Measurements from ENCODE around the gene S100A9. TPM values are rescaled to one million over a fixed set of nuclear protein-coding genes. Genes with fewer than 3 reads are reported as not detected.
A peak's percentile ranks its signal among the peaks of the same experiment; 100 is the strongest.

S100A9 gene
- total and polyA plus RNA-seq, 4 donors: 110 to 485 (median 203) TPM

DNA sequence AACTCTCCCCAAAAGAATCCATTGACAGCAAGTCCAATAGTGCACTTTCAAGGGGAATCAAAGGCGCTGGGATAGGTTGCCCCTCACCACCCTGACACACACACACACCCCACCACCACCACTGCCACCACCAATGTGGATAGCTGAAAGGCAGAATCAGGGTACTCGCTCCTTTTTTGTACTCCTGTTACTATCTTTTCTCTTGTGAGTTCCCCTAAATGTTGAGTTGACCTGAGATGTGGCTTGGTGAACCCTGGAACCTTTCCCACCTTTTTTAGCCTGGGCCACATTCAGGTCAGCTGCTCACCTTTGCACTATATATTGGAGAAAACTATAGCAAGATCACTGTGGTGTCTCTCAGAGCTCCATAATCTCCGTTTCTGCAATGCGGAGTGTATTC lies 29.3 kb downstream of the S100A9 start:
- 89 to 96% methylated on average over 4 of the region's 4 CpGs for WGBS, 2 donors
- Histone ChIP-seq H3K4me1 (ENCODE audit: control insufficient read depth in 1 of 2, insufficient read depth in 2 of 2, low read length in 2 of 2) (no peaks in the 10 kb centered on the region), H3K27ac (ENCODE audit: low read depth in 1 of 2, low read length in 2 of 2) (no peak overlapping the region), H3K4me3 (ENCODE audit: low read length in 2 of 2) (no peak overlapping the region), H3K36me3 (ENCODE audit: control insufficient read depth in 1 of 2, insufficient read depth in 2 of 2, low read length in 1 of 2) (no peaks in the 10 kb centered on the region), H3K27me3 (ENCODE audit: control insufficient read depth in 1 of 2, insufficient read depth in 2 of 2, low read length in 1 of 2) (no peaks in the 10 kb centered on the region), H3K9me3 (ENCODE audit: control insufficient read depth, low read length) (no peaks in the 10 kb centered on the region)
- DNase-seq: no peak
- no peak for ATAC-seq (ENCODE audit: low FRiP score)
- intact Hi-C loops (cut with DNase I): no loop called here

DNA sequence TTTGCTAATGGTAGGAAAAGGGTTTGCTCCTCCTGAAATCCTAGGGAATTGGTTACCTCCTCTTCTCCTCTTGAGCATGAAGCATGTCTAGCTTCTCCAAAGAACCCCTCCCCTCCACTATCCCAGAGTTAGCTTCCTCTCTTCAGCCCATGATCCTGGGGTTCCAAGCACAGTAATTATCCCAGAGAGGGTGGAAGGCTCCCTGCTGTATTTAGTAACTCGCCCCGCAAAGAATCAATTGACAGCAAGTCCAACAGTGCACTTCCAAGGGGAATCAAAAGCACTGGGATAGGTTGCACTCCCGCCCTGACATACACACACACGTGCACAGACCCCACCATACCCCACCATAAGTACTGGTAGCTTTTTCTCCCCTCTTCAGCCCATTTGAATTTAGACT lies 30.1 kb downstream of the S100A9 start:
- no peak for ATAC-seq (ENCODE audit: low FRiP score)
- 83 to 94% methylated on average over 4 of the region's 4 CpGs for WGBS, 2 donors
- Histone ChIP-seq H3K27me3 (ENCODE audit: control insufficient read depth in 1 of 2, insufficient read depth in 2 of 2, low read length in 1 of 2) (no peaks in the 10 kb centered on the region), H3K27ac (ENCODE audit: low read depth in 1 of 2, low read length in 2 of 2) (no peak overlapping the region), H3K36me3 (ENCODE audit: control insufficient read depth in 1 of 2, insufficient read depth in 2 of 2, low read length in 1 of 2) (no peaks in the 10 kb centered on the region), H3K4me1 (ENCODE audit: control insufficient read depth in 1 of 2, insufficient read depth in 2 of 2, low read length in 2 of 2) (no peaks in the 10 kb centered on the region), H3K9me3 (ENCODE audit: control insufficient read depth, low read length) (no peaks in the 10 kb centered on the region), H3K4me3 (ENCODE audit: low read length in 2 of 2) (no peak overlapping the region)
- intact Hi-C loops (cut with DNase I): no loop called here
- DNase-seq: no peak

DNA sequence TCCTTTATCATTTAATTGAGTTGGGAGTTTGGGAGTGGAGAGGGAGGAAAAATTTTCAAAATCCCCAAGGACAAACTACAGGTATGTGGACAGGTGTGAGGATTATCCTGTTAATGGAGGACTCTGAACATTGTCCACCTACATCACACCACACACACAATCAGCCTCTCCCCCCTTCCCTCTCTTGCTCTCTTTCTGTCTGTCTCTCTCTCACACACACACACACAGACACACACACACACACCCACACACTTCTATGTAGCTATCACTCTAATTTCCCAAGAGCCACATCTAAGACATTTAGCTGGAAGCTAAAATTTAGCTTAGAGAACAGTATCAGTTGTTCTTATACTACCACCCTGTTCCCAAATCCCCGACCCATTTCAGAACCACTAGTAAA lies 31.7 kb downstream of the S100A9 start:
- ATAC-seq (ENCODE audit: low FRiP score) (no peak), DNase-seq (no peak)
- Histone ChIP-seq H3K27ac (ENCODE audit: low read depth in 1 of 2, low read length in 2 of 2) (no peak overlapping the region), H3K36me3 (ENCODE audit: control insufficient read depth in 1 of 2, insufficient read depth in 2 of 2, low read length in 1 of 2) (no peaks in the 10 kb centered on the region), H3K9me3 (ENCODE audit: control insufficient read depth, low read length) (no peaks in the 10 kb centered on the region), H3K4me3 (ENCODE audit: low read length in 2 of 2) (no peak overlapping the region), H3K27me3 (ENCODE audit: control insufficient read depth in 1 of 2, insufficient read depth in 2 of 2, low read length in 1 of 2) (no peaks in the 10 kb centered on the region), H3K4me1 (ENCODE audit: control insufficient read depth in 1 of 2, insufficient read depth in 2 of 2, low read length in 2 of 2) (no peaks in the 10 kb centered on the region)
- WGBS, 2 donors: 85 to 89% methylated on average over 1 of the region's 1 CpG
- intact Hi-C loops (cut with DNase I): no loop called here

DNA sequence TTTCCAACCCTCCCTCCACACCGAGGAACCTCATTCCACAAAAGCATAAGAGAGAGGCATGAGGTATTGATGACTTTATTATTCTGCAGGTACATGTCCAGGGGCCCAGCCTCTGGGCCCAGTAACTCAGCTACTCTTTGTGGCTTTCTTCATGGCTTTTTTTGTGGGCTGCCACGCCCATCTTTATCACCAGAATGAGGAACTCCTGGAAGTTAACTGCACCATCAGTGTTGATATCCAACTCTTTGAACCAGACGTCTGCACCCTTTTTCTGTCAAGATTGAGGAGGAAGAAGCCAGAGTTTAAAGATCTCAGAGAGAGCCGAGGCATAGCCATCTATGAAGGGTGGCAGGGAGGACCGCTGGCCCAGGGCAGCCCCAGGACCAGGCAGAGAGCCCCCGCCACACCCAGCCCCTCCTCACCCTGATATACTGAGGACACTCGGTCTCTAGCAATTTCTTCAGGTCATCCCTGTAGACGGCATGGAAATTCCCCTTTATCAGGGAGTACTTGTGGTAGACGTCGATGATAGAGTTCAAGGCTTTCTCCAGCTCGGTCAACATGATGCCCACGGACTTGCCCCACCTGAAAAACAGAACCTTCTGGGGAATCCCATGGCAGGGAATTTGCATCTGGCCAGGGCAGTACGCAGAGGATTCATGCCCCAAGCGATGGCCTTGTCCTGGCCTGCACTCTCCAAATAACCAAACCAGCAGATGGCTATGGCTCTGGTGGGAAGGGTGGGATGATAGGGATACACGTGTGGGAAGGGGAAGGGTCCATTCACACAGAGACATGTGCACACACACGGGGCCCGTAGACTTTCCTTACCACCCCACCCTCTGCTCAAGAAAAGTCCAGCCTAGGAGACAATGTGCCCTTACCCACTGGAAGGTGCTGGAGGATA lies 32.6 kb downstream of the S100A9 start:
- ATAC-seq (ENCODE audit: low FRiP score) (no peak), DNase-seq (no peak)
- 77 to 81% methylated on average over 17 of the region's 17 CpGs for WGBS, 2 donors
- intact Hi-C loops (cut with DNase I): no loop called here
- no peak overlapping the region for H3K4me3 ChIP-seq (ENCODE audit: low read length in 2 of 2)
- no peaks in the 10 kb centered on the region for H3K27me3 ChIP-seq (ENCODE audit: control insufficient read depth in 1 of 2, insufficient read depth in 2 of 2, low read length in 1 of 2)
- no peaks in the 10 kb centered on the region for H3K9me3 ChIP-seq (ENCODE audit: control insufficient read depth, low read length)
- H3K4me1 ChIP-seq (ENCODE audit: control insufficient read depth in 1 of 2, insufficient read depth in 2 of 2, low read length in 2 of 2): no peaks in the 10 kb centered on the region
- H3K36me3 ChIP-seq (ENCODE audit: control insufficient read depth in 1 of 2, insufficient read depth in 2 of 2, low read length in 1 of 2): no peaks in the 10 kb centered on the region
- no peak overlapping the region for H3K27ac ChIP-seq (ENCODE audit: low read depth in 1 of 2, low read length in 2 of 2)

DNA sequence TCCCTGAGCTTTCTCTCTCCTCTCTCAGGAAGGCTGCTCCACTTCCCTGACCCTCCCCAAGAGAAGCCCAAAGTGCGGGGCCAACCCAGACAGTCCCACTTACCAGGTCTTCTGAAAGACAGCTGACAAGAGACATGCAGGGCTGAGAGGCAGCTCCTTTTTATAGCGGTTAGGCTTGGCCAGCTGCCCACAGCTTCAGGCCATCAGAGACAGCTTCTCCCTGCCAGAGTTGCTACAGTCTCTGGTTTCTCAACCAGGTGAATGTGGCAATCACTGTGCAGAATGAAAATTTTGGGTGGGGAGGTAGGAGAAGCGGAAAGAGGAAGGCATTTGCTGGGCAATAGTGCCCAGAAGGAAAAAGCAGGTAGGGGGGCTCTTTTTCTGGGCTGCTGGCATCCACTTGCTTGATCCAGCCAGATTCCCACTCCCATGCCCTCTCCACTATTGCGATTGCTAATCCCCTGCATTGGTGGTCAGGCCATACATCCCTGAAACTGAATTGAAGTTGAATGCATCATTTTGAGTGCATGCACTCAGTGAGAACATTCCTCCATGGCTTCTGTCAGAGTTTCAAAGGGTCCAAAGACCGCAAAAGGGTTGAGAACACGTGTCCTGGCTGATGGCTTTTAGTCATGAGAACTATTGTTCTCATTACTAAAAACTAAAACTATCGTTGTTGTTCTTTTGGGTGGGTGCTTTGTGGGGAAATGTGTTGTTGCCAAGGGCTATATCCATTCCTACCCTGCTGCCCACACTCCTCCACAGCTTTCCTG lies 33.5 kb downstream of the S100A9 start, which contains the start of gene S100A8:
S100A8 (minus strand) TSS at position 136 of the 773 bp plus-strand sequence. CDS start 538 bp downstream, outside the sequence.
- H3K36me3 ChIP-seq (ENCODE audit: control insufficient read depth in 1 of 2, insufficient read depth in 2 of 2, low read length in 1 of 2): no peaks in the 10 kb centered on the region
- WGBS, 2 donors: 76 to 85% methylated on average over 7 of the region's 7 CpGs
- no peaks in the 10 kb centered on the region for H3K4me1 ChIP-seq (ENCODE audit: control insufficient read depth in 1 of 2, insufficient read depth in 2 of 2, low read length in 2 of 2)
- no peaks in the 10 kb centered on the region for H3K9me3 ChIP-seq (ENCODE audit: control insufficient read depth, low read length)
- H3K4me3 ChIP-seq (ENCODE audit: low read length in 2 of 2): no peak within 1 kb of the TSS
- H3K27me3 ChIP-seq (ENCODE audit: control insufficient read depth in 1 of 2, insufficient read depth in 2 of 2, low read length in 1 of 2): no peaks in the 10 kb centered on the region
- no peak within 1 kb of the TSS for H3K27ac ChIP-seq (ENCODE audit: low read depth in 1 of 2, low read length in 2 of 2)
- DNase-seq (peak in 1 of 2 donors; percentile 69), ATAC-seq (ENCODE audit: low FRiP score) (peak; percentile 28)
- intact Hi-C loops (cut with DNase I): no loop called here

DNA sequence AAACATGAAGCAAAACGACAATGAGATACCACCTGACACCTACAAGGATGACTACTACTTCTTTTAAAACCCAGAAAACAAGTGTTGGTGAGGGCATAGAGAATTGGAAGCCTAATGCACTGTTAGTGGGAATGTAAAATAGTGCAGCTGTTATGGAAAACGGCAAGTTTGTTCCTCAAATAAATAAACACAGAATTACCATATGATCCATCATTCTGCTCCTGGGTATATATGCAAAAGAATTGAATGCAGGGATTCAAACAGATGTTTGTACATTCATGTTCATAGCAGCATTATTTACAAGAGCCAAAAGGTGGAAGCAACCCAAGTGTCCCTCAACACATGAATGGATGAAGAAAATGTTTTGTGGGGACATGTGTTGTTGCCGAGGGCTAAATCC lies 34.6 kb downstream of the S100A9 start:
- no peak for ATAC-seq (ENCODE audit: low FRiP score)

DNA sequence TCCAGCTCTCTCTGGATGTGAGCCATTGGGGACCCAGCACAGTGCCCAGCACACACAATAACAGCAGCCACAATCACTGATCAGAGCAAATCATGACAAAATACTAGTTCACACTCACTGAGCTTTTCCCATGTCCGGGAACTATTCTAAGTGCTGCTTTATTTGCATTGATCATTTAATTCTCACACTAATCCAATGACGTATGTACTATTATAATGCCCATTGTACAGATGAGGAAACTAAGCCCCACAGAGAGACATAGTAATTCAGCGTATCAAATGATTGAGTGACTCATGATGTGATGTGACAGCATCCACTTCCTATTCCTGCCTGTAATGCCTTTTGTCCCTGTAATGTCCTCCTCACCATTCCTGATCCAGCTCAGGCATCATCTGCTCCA lies 35.2 kb downstream of the S100A9 start:
- no peaks in the 10 kb centered on the region for H3K4me1 ChIP-seq (ENCODE audit: control insufficient read depth in 1 of 2, insufficient read depth in 2 of 2, low read length in 2 of 2)
- H3K36me3 ChIP-seq (ENCODE audit: control insufficient read depth in 1 of 2, insufficient read depth in 2 of 2, low read length in 1 of 2): no peaks in the 10 kb centered on the region
- H3K27ac ChIP-seq (ENCODE audit: low read depth in 1 of 2, low read length in 2 of 2): no peak overlapping the region
- H3K4me3 ChIP-seq (ENCODE audit: low read length in 2 of 2): no peak overlapping the region
- no peaks in the 10 kb centered on the region for H3K9me3 ChIP-seq (ENCODE audit: control insufficient read depth, low read length)
- no peak for DNase-seq
- 85 to 90% methylated on average over 3 of the region's 3 CpGs for WGBS, 2 donors
- ATAC-seq (ENCODE audit: low FRiP score): no peak
- H3K27me3 ChIP-seq (ENCODE audit: control insufficient read depth in 1 of 2, insufficient read depth in 2 of 2, low read length in 1 of 2): no peaks in the 10 kb centered on the region
- intact Hi-C loops (cut with DNase I): no loop called here

More for the DNA sequence above, 34.6 kb downstream of the S100A9 start:
- Histone ChIP-seq H3K9me3 (ENCODE audit: control insufficient read depth, low read length) (no peaks in the 10 kb centered on the region), H3K4me1 (ENCODE audit: control insufficient read depth in 1 of 2, insufficient read depth in 2 of 2, low read length in 2 of 2) (no peaks in the 10 kb centered on the region), H3K4me3 (ENCODE audit: low read length in 2 of 2) (no peak overlapping the region), H3K36me3 (ENCODE audit: control insufficient read depth in 1 of 2, insufficient read depth in 2 of 2, low read length in 1 of 2) (no peaks in the 10 kb centered on the region), H3K27me3 (ENCODE audit: control insufficient read depth in 1 of 2, insufficient read depth in 2 of 2, low read length in 1 of 2) (no peaks in the 10 kb centered on the region), H3K27ac (ENCODE audit: low read depth in 1 of 2, low read length in 2 of 2) (no peak overlapping the region)
- intact Hi-C loops (cut with DNase I): no loop called here
- WGBS, 2 donors: 56 to 63% methylated on average over 3 of the region's 3 CpGs
- no peak for DNase-seq

DNA sequence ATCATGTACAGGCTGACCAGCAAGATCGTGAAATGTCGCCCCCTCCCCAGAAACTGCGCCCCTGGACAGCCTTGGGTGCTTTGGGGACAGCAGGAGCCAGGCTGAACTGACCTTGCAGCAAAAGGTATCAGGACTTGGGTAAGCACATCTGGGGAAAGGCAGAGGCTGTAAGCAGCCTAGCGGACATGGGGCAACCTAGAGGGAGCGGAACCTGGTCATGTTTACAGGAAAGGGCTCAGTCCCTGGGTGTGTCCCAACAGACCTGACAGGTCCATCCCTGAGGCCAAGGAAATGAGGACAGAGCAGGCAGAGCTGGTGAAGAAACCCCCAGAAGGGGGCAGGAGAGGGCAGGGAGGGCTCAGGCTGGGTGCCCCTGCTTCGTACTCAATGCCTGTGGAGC lies 36.3 kb downstream of the S100A9 start:
- no peaks in the 10 kb centered on the region for H3K4me1 ChIP-seq (ENCODE audit: control insufficient read depth in 1 of 2, insufficient read depth in 2 of 2, low read length in 2 of 2)
- no peak for ATAC-seq (ENCODE audit: low FRiP score)
- H3K27ac ChIP-seq (ENCODE audit: low read depth in 1 of 2, low read length in 2 of 2): no peak overlapping the region
- DNase-seq: no peak
- WGBS, 2 donors: 85 to 88% methylated on average over 6 of the region's 6 CpGs
- intact Hi-C loops (cut with DNase I): no loop called here
- H3K27me3 ChIP-seq (ENCODE audit: control insufficient read depth in 1 of 2, insufficient read depth in 2 of 2, low read length in 1 of 2): no peaks in the 10 kb centered on the region
- no peak overlapping the region for H3K4me3 ChIP-seq (ENCODE audit: low read length in 2 of 2)
- no peaks in the 10 kb centered on the region for H3K36me3 ChIP-seq (ENCODE audit: control insufficient read depth in 1 of 2, insufficient read depth in 2 of 2, low read length in 1 of 2)
- no peaks in the 10 kb centered on the region for H3K9me3 ChIP-seq (ENCODE audit: control insufficient read depth, low read length)

Data from aorta (tissue), 5 donors.